Subcutaneous adipose tissue (tissue), 4 donors: ENCODE measurements around the gene EDNRB. TPM values are rescaled to one million over a fixed set of nuclear protein-coding genes. Genes with fewer than 3 reads are reported as not detected.

Experiments used
- small RNA-seq: library from RNA; depleted of rRNA; stranded (forward); fragments of <200 nt; gene quantifications from one replicate; pipeline ENCODE3, GENCODE V24; 2016
- total RNA-seq, 4 donors: library from RNA; depleted of rRNA; stranded (reverse); fragments of >200 nt; gene quantifications; one replicate each; pipeline ENCODE4 v1.1.0, GENCODE V29; 2016
- TF ChIP-seq, protein P1 (sequence below): fragments of 450-650 bp; IDR thresholded peaks from one replicate; pipeline ENCODE4 v1.5.1; 2016; ENCODE audit warnings: low read depth, mild to moderate bottlenecking, control low read depth, antibody characterized with exemption, moderate library complexity

Gene EDNRB
- total RNA-seq, 4 donors from 2014 or later: 99.8 to 163 (median 103) TPM

DNA sequence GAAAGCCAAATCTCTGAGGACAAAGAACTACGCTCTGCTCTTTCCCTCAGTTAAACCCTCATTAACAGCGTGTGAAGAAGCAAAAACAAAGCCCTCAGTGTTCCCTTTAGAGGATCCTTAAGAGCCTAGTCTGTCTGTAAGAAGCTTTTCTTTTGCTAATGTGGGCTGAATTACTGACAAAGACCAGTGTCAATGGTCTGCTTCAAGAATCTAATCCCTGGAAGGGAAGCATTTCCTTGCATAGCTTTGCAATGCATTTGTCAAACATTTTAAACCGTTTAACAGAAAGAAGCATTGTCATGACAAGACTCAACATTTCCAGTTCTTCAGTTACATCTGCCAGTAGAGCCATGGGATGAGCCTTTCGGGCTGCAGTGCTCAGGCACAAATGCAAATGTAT is 64.9 kb downstream of the EDNRB start:
- TF ChIP-seq, protein P1, sequence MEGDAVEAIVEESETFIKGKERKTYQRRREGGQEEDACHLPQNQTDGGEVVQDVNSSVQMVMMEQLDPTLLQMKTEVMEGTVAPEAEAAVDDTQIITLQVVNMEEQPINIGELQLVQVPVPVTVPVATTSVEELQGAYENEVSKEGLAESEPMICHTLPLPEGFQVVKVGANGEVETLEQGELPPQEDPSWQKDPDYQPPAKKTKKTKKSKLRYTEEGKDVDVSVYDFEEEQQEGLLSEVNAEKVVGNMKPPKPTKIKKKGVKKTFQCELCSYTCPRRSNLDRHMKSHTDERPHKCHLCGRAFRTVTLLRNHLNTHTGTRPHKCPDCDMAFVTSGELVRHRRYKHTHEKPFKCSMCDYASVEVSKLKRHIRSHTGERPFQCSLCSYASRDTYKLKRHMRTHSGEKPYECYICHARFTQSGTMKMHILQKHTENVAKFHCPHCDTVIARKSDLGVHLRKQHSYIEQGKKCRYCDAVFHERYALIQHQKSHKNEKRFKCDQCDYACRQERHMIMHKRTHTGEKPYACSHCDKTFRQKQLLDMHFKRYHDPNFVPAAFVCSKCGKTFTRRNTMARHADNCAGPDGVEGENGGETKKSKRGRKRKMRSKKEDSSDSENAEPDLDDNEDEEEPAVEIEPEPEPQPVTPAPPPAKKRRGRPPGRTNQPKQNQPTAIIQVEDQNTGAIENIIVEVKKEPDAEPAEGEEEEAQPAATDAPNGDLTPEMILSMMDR: no peak

DNA sequence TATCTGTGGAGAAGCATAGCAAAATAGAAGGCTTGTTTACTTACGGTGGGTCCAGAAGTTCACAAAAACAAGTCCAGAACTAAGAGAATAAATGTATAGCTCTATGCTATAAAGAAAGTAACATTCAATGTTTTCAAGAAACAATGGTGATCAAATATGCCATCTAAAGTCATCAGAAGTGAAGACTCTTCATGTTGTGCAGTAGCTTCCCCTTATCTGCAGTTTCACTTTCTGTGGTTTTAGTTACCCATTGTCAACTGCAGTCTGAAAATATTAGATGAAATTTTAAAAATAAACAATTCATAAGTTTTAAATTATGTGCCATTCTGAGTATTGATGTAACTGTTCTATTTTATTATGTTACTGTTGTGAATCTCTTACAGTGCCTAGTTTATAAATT is 72.5 kb downstream of the EDNRB start:
- TF ChIP-seq, protein P1: no peak

Small RNAs within 50 kb of the gene (small RNA-seq; reads per million reads assigned to genes)
- not detected for gene RN7SL810P

Other genes starting within 250 kb of the EDNRB start
- gene SLAIN1, start 221.1 kb downstream of the EDNRB start, total RNA-seq: 1 to 10 TPM in 3 of 4 donors, under 1 TPM in 1; 0.88 to 8.7 (median 4.1) TPM